DND-41 (cell line): ENCODE results near the gene UBR3.

ENCODE experiments used
- ATAC-seq: fragments of 200-7000 bp; cut with Tn5 transposase; 3 replicates; pipeline ENCODE4 v1.9.1; 2021; ENCODE audit warnings: low read depth; ENCODE audit not compliant: insufficient read depth
- DNase-seq: peaks from one replicate; pipeline ENCODE4 v3.0.0-alpha.2; 2020
- H2AFZ ChIP-seq: 2 replicates; pipeline ENCODE4 v1.6.0; 2012; ENCODE audit warnings: low read depth, low read length
- H3K27ac ChIP-seq: 2 replicates; pipeline ENCODE4 v1.5.1; 2012; ENCODE audit warnings: low read length, inconsistent platforms
- H3K27me3 ChIP-seq: fragments of 200-600 bp; sonication (generic); 2 replicates; pipeline ENCODE4 v1.6.0; 2012; ENCODE audit warnings: low read length, mild to moderate bottlenecking, inconsistent platforms; ENCODE audit not compliant: insufficient read depth, poor library complexity
- H3K36me3 ChIP-seq: 2 replicates; pipeline ENCODE4 v1.5.1; 2012; ENCODE audit warnings: low read length, inconsistent platforms; ENCODE audit not compliant: insufficient read depth
- H3K4me1 ChIP-seq: 2 replicates; pipeline ENCODE4 v1.5.1; 2012; ENCODE audit warnings: mild to moderate bottlenecking, low read length; ENCODE audit not compliant: insufficient read depth
- H3K4me2 ChIP-seq: 2 replicates; pipeline ENCODE4 v1.6.0; 2012; ENCODE audit warnings: mild to moderate bottlenecking, moderate library complexity, low read length, inconsistent platforms; ENCODE audit not compliant: insufficient read depth
- H3K4me3 ChIP-seq, 2 experiments: fragments of 200-600 bp in 1 of 2; shearing (Covaris generic) in 1 of 2; 2 replicates each; pipeline ENCODE4 v1.5.1; 2012 to 2016; ENCODE audit warnings: inconsistent platforms in 2 of 2, low read length in 2 of 2, mild to moderate bottlenecking in 2 of 2, low read depth in 1 of 2, moderate library complexity in 1 of 2
- H3K79me2 ChIP-seq: 2 replicates; pipeline ENCODE4 v1.6.0; 2012; ENCODE audit warnings: low read length, inconsistent platforms; ENCODE audit not compliant: insufficient read depth
- H3K9ac ChIP-seq: 2 replicates; pipeline ENCODE4 v1.6.0; 2012; ENCODE audit warnings: low read depth, mild to moderate bottlenecking, inconsistent platforms, low read length, moderate library complexity
- H3K9me3 ChIP-seq: 2 replicates; pipeline ENCODE4 v1.5.1; 2012; ENCODE audit warnings: low read length, moderate library complexity, mild to moderate bottlenecking, inconsistent platforms; ENCODE audit not compliant: insufficient read depth, severe bottlenecking
- H4K20me1 ChIP-seq: 2 replicates; pipeline ENCODE4 v1.6.0; 2012; ENCODE audit warnings: low read length; ENCODE audit not compliant: insufficient read depth
- EZH2 ChIP-seq: IDR thresholded peaks from 3 replicates; pipeline ENCODE4 v1.6.1; 2012; ENCODE audit warnings: borderline replicate concordance, low read depth, mild to moderate bottlenecking, moderate library complexity, low read length, inconsistent platforms; ENCODE audit not compliant: severe bottlenecking
- TF ChIP-seq, protein P1 (sequence below): IDR thresholded peaks from 2 replicates; pipeline ENCODE4 v1.5.1; 2012; ENCODE audit warnings: borderline replicate concordance, low read length, moderate library complexity, mild to moderate bottlenecking; ENCODE audit not compliant: poor library complexity, severe bottlenecking; ENCODE audit errors: extremely low read depth

The UBR3 gene

DNA sequence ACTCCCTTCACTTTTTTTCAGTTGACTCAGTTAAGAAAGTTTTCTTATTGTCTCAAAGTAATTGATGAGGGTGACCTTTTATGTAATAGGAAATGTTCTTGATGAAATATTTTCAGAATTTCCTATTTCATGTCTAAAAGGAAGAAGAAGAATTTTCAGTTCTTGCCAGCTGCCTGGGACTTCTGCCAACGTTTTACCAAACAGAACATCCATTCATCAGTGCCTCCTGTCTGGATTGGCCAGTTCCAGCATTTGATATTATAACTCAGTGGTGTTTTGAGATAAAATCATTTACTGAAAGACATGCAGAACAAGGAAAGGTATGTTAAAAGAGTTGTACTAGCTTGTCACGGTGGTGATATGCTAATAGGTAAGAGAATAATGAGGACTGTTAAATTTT is 246.0 kb downstream of the UBR3 start:
- Histone ChIP-seq H3K4me3 (no peak overlapping the region), H3K9ac (no peak overlapping the region), H3K36me3 (peaks cover 17% of the 10 kb centered on the region; the same call in 1 of the 2 replicates), H3K4me2 (no peak overlapping the region), H2AFZ (no peak overlapping the region), H3K79me2 (no peaks in the 10 kb centered on the region), H3K4me1 (no peaks in the 10 kb centered on the region), H3K27ac (no peak overlapping the region), H3K27me3 (no peaks in the 10 kb centered on the region), H4K20me1 (no peaks in the 10 kb centered on the region), H3K9me3 (no peaks in the 10 kb centered on the region)
- TF ChIP-seq, protein P1, sequence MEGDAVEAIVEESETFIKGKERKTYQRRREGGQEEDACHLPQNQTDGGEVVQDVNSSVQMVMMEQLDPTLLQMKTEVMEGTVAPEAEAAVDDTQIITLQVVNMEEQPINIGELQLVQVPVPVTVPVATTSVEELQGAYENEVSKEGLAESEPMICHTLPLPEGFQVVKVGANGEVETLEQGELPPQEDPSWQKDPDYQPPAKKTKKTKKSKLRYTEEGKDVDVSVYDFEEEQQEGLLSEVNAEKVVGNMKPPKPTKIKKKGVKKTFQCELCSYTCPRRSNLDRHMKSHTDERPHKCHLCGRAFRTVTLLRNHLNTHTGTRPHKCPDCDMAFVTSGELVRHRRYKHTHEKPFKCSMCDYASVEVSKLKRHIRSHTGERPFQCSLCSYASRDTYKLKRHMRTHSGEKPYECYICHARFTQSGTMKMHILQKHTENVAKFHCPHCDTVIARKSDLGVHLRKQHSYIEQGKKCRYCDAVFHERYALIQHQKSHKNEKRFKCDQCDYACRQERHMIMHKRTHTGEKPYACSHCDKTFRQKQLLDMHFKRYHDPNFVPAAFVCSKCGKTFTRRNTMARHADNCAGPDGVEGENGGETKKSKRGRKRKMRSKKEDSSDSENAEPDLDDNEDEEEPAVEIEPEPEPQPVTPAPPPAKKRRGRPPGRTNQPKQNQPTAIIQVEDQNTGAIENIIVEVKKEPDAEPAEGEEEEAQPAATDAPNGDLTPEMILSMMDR: no peak
- TF ChIP-seq EZH2: no peak
- ATAC-seq (no peak), DNase-seq (no peak)

DNA sequence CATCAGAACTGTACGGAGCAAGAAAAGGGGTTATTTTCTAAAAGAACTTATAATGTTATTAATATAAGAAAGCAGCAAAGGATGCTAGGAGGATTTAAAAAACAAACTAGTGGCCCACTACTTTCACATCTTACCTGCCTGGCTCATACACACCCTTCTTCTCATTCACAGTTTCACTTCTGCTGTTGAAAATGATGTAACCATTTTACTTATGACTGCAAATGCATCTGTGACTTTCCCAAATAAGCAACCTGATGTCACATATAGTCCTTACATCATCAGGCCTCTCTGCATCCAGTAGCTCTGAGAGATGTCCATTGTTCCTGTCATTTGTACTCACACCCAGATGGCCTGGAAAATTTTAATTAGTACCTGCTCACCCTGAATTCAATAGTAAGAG is 248.9 kb downstream of the UBR3 start:
- Histone ChIP-seq H3K4me1 (no peaks in the 10 kb centered on the region), H2AFZ (no peak overlapping the region), H3K36me3 (peaks cover 13% of the 10 kb centered on the region; the same call in 1 of the 2 replicates), H3K4me3 (no peak overlapping the region), H3K9ac (no peak overlapping the region), H3K79me2 (no peaks in the 10 kb centered on the region), H3K27ac (no peak overlapping the region), H3K4me2 (no peak overlapping the region), H3K9me3 (no peaks in the 10 kb centered on the region), H3K27me3 (no peaks in the 10 kb centered on the region), H4K20me1 (no peaks in the 10 kb centered on the region)
- no peak for ATAC-seq
- TF ChIP-seq, protein P1: no peak
- no peak for TF ChIP-seq EZH2
- no peak for DNase-seq

- H3K27ac ChIP-seq: no peak overlapping the region
Measured at GRCh38 chr2:170077830-170078569, 250.7 kb downstream of the UBR3 start.

More at GRCh38 chr2:170077830-170078569, 250.7 kb downstream of the UBR3 start:
- no peak overlapping the region for H2AFZ ChIP-seq
- no peak overlapping the region for H3K4me3 ChIP-seq
- no peaks in the 10 kb centered on the region for H3K79me2 ChIP-seq
- no peaks in the 10 kb centered on the region for H4K20me1 ChIP-seq
- no peak for ATAC-seq
- peaks cover 14% of the 10 kb centered on the region; the same call in 1 of the 2 replicates for H3K36me3 ChIP-seq
- no peaks in the 10 kb centered on the region for H3K27me3 ChIP-seq
- H3K4me2 ChIP-seq: no peak overlapping the region
- DNase-seq: no peak
- H3K4me1 ChIP-seq: no peaks in the 10 kb centered on the region
- TF ChIP-seq, protein P1: no peak
- TF ChIP-seq EZH2: no peak
- H3K9me3 ChIP-seq: no peaks in the 10 kb centered on the region
- no peak overlapping the region for H3K9ac ChIP-seq
